K562 (cell line): ENCODE measurements around the gene COL4A2. TPM values are rescaled to one million over a fixed set of nuclear protein-coding genes. Genes with fewer than 3 reads are reported as not detected.

Experiments
- ATAC-seq: fragments of 200-7000 bp; cut with Tn5 transposase; 3 replicates; pipeline ENCODE4 v1.9.1; 2020; ENCODE audit warnings: moderate library complexity
- BruUV-seq: library from RNA; stranded (reverse); fragments of 400-500 nt; replicated peaks from 2 replicates; lab custom pipeline; 2021; lab: Mats Ljungman, UMichigan
- CTCF ChIA-PET: fragments of 300-600 bp; formaldehyde crosslinking; extraction: SDS; loops from one replicate; lab custom pipeline; 2021; ENCODE audit warnings: low intra/inter-chr PET ratio; lab: Yijun Ruan, JAX
- POLR2A ChIA-PET: fragments of 300-600, 350-650 bp; sonication (Branson Sonifier 250); formaldehyde crosslinking; extraction: SDS; loops from one replicate; lab custom pipeline; 2021; ENCODE audit warnings: antibody characterized with exemption, inconsistent platforms; lab: Yijun Ruan, JAX
- DNase-seq, 4 experiments: peaks; one replicate each; pipeline versions ENCODE4 v3.0.0 to v3.0.0-alpha.2; 2011 to 2018; ENCODE audit warnings: low spot score in 3 of 4, mixed read lengths in 3 of 4; ENCODE audit errors: extremely low read depth in 1 of 4
- FAIRE-seq: peaks from 2 replicates; lab custom pipeline; 2011; peaks lifted over from hg19 to GRCh38; lab: Jason Lieb, UNC
- H2AFZ ChIP-seq: 2 replicates; pipeline ENCODE4 v1.6.0; 2011; ENCODE audit warnings: low read depth, low read length, control low read depth, inconsistent platforms
- H3K27ac ChIP-seq: fragments of 200-600 bp; 3 replicates; pipeline ENCODE4 v1.8.0; 2011; ENCODE audit warnings: low read depth, mild to moderate bottlenecking, control low read depth, inconsistent platforms, low read length, moderate library complexity, mixed read lengths; ENCODE audit errors: extremely low read depth
- H3K27me3 ChIP-seq, 2 experiments: fragments of 300-600 bp in 1 of 2; 2 replicates in 1 of 2; 3 replicates in 1 of 2; pipeline versions ENCODE4 v1.6.0 to v1.8.0; 2011; ENCODE audit warnings: inconsistent platforms in 2 of 2, low read length in 2 of 2, mild to moderate bottlenecking in 1 of 2, mixed read lengths in 1 of 2, moderate library complexity in 1 of 2; ENCODE audit not compliant: control insufficient read depth in 2 of 2, insufficient read depth in 2 of 2
- H3K36me3 ChIP-seq: fragments of 300-600 bp; 3 replicates; pipeline ENCODE4 v1.8.0; 2011; ENCODE audit warnings: mild to moderate bottlenecking, low read length, inconsistent platforms; ENCODE audit not compliant: control insufficient read depth, insufficient read depth
- H3K4me1 ChIP-seq, 2 experiments: fragments of 200-600 bp in 1 of 2; replicated peaks in 1 of 2; 2 replicates in 1 of 2; 3 replicates in 1 of 2; pipeline versions ENCODE4 v1.5.1 to v1.8.0; 2011; ENCODE audit warnings: inconsistent platforms in 2 of 2, low read length in 2 of 2, mild to moderate bottlenecking in 1 of 2, mixed read lengths in 1 of 2, moderate library complexity in 1 of 2; ENCODE audit not compliant: control insufficient read depth in 2 of 2, insufficient read depth in 2 of 2
- H3K4me2 ChIP-seq: 2 replicates; pipeline ENCODE4 v1.6.1; 2011; ENCODE audit warnings: low read length, control low read depth, inconsistent platforms, mixed read lengths; ENCODE audit not compliant: insufficient read depth
- H3K4me3 ChIP-seq: fragments of 200-600 bp; sonication (generic), shearing (Covaris generic); 2 replicates; pipeline ENCODE4 v1.5.1; 2016; ENCODE audit warnings: control low read depth, inconsistent platforms
- H3K79me2 ChIP-seq: fragments of 200-600 bp; 3 replicates; pipeline ENCODE4 v1.8.0; 2011; ENCODE audit warnings: low read length, inconsistent platforms; ENCODE audit not compliant: control insufficient read depth, insufficient read depth
- H3K9ac ChIP-seq, 2 experiments: 2 replicates each; pipeline versions ENCODE4 v1.6.0 to v1.6.1; 2011; ENCODE audit warnings: low read depth in 2 of 2, low read length in 2 of 2, control low read depth in 1 of 2, inconsistent platforms in 1 of 2, mild to moderate bottlenecking in 1 of 2, mixed read lengths in 1 of 2; ENCODE audit not compliant: insufficient read depth in 1 of 2
- H3K9me1 ChIP-seq: one replicate; pipeline ENCODE4 v1.6.0; 2011; ENCODE audit warnings: inconsistent platforms, mild to moderate bottlenecking, low read length, moderate library complexity; ENCODE audit not compliant: control insufficient read depth, insufficient read depth
- H3K9me3 ChIP-seq: replicated peaks from 2 replicates; pipeline ENCODE4 v1.5.1; 2011; ENCODE audit warnings: low read depth, low read length, inconsistent platforms; ENCODE audit not compliant: control insufficient read depth, insufficient read depth
- H4K20me1 ChIP-seq: replicated peaks from 2 replicates; pipeline ENCODE4 v1.6.1; 2011; ENCODE audit warnings: low read length, inconsistent platforms, mixed read lengths; ENCODE audit not compliant: control insufficient read depth, insufficient read depth
- EHMT2 ChIP-seq: fragments of 450-650 bp; IDR thresholded peaks from 2 replicates; pipeline ENCODE4 v1.6.1; 2018; ENCODE audit warnings: antibody characterized with exemption
- ELK1 ChIP-seq: sonication (generic); formaldehyde crosslinking; IDR thresholded peaks from 2 replicates; pipeline ENCODE4 v1.8.1; 2022; ENCODE audit warnings: missing genetic modification reagents
- JUN ChIP-seq, 2 experiments: sonication (generic) in 1 of 2; formaldehyde crosslinking in 1 of 2; IDR thresholded peaks; 2 replicates each; pipeline versions ENCODE4 v1.6.1 to v1.8.0; 2012 to 2022; ENCODE audit warnings: borderline replicate concordance in 2 of 2, mild to moderate bottlenecking in 2 of 2, improper control_type of control experiment in 1 of 2, low read depth in 1 of 2, low read length in 1 of 2, missing genetic modification reagents in 1 of 2
- NFIX ChIP-seq: fragments of 250-450 bp; sonication (Bioruptor Pico); IDR thresholded peaks from 2 replicates; pipeline ENCODE4 v1.4.0; 2020; ENCODE audit warnings: low read depth, mild to moderate bottlenecking, moderate library complexity
- PRMT5 ChIP-seq: sonication (generic); formaldehyde crosslinking; IDR thresholded peaks from 2 replicates; pipeline ENCODE4 v1.5.0; 2020; ENCODE audit warnings: missing genetic modification reagents
- RERE ChIP-seq: sonication (generic); formaldehyde crosslinking; IDR thresholded peaks from 2 replicates; pipeline ENCODE4 v1.8.0; 2023; ENCODE audit warnings: missing genetic modification reagents, mild to moderate bottlenecking, borderline replicate concordance
- RFX5 ChIP-seq: IDR thresholded peaks from 2 replicates; pipeline ENCODE4 v1.6.1; 2011; ENCODE audit warnings: low read depth, mild to moderate bottlenecking, improper control_type of control experiment, low read length
- TEAD4 ChIP-seq, 2 experiments: sonication (generic) in 1 of 2; formaldehyde crosslinking in 1 of 2; IDR thresholded peaks; 2 replicates each; pipeline versions ENCODE4 v1.6.1 to v1.8.0; 2012 to 2022; ENCODE audit warnings: borderline replicate concordance in 1 of 2, inconsistent platforms in 1 of 2, low read length in 1 of 2, mild to moderate bottlenecking in 1 of 2, missing genetic modification reagents in 1 of 2
- XRCC3 ChIP-seq: fragments of 450-650 bp; IDR thresholded peaks from 2 replicates; pipeline ENCODE4 v1.6.1; 2017; ENCODE audit warnings: mild to moderate bottlenecking, moderate library complexity
- ZBTB43 ChIP-seq: sonication (generic); formaldehyde crosslinking; IDR thresholded peaks from 2 replicates; pipeline ENCODE4 v1.8.0; 2023; ENCODE audit warnings: mild to moderate bottlenecking, missing genetic modification reagents
- ZBTB5 ChIP-seq: fragments of 450-650 bp; IDR thresholded peaks from 2 replicates; pipeline ENCODE4 v1.6.1; 2017; ENCODE audit warnings: antibody characterized with exemption
- ZNF143 ChIP-seq: sonication (generic); formaldehyde crosslinking; IDR thresholded peaks from 2 replicates; pipeline ENCODE4 v1.9.0; 2022; ENCODE audit warnings: mild to moderate bottlenecking, missing genetic modification reagents
- ZNF717 ChIP-seq: fragments of 250-450 bp; sonication (Bioruptor Pico); IDR thresholded peaks from 2 replicates; pipeline ENCODE4 v1.5.0; 2021
- WGBS: fragments of 100-300 bp; shearing (Covaris generic); methylation state at CpG from one replicate; pipeline ENCODE4 v1.1.6; 2016; ENCODE audit warnings: low coverage, mixed read lengths; ENCODE audit not compliant: insufficient coverage; ENCODE audit errors: missing lambda C conversion rate; 5-methylcytosine and 5-hydroxymethylcytosine counted together
- in situ Hi-C: fragments of 300-500 bp; cut with MboI; formaldehyde crosslinking; loops from 4 replicates; pipeline ENCODE4 v1.15.0; 2018; ENCODE audit warnings: inconsistent platforms, mixed read lengths
- intact Hi-C: fragments of 100-400 bp; cut with micrococcal nuclease; formaldehyde crosslinking; loops from 2 replicates; pipeline ENCODE4 v1.14.2; 2022
- polyA plus RNA-seq, 8 experiments: library from polyadenylated mRNA; depleted of rRNA in 4 of 8; stranded (reverse) in 5 of 8; unstranded in 3 of 8; fragments of >200 nt; fragmentation: Nextera tagmentation in 2 of 8; fragmentation: Illumina TruSeq in 1 of 8; extraction: Ambion mirVana in 2 of 8; extraction: Trizol in 1 of 8; gene quantifications; 2 replicates each; pipeline versions ENCODE4 v1.2.1 to v1.2.3, GENCODE V29; 2011 to 2014; ENCODE audit warnings: inconsistent platforms in 1 of 8, missing spikeins in 1 of 8
- total RNA-seq, 7 experiments: library from RNA; depleted of rRNA in 6 of 7; stranded (reverse); fragments of >200 nt in 6 of 7; fragmentation: Illumina TruSeq in 2 of 7; extraction: Trizol in 2 of 7; gene quantifications; 2 replicates each; pipeline versions ENCODE4 v1.2.1 to v1.2.3, GENCODE V29; 2011 to 2021; ENCODE audit warnings: low replicate concordance in 1 of 7

Gene COL4A2
- total and polyA plus RNA-seq, 9 of the 15 experiments (the other 6 are each of a cell fraction or from before 2014, with no cell fraction given), result 0.13 to 15.2 (median 8.1) TPM

- H3K4me1 ChIP-seq, result peaks cover 0 to 11% of the 10 kb centered on the region in 2 experiments; a peak in 2 of 5 replicates
- H3K27me3 ChIP-seq, result no peaks in the 10 kb centered on the region
- H3K4me3 ChIP-seq, result no peak overlapping the region
- H3K36me3 ChIP-seq, result no peaks in the 10 kb centered on the region
- no peak overlapping the region for H3K27ac ChIP-seq
- H3K79me2 ChIP-seq, result no peaks in the 10 kb centered on the region
- intact Hi-C loops, result no loop called here
- no peak overlapping the region for H3K9ac ChIP-seq
- no peak overlapping the region for H3K4me2 ChIP-seq
- no TSS peak for BruUV-seq
- in situ Hi-C loops, result no loop called here
- CTCF ChIA-PET, result no interaction called here
- no peak for DNase-seq
- POLR2A ChIA-PET, result no interaction called here
- WGBS, result 34% methylated on average over 2 of the region's 2 CpGs
- peaks cover 2% of the 10 kb centered on the region for H3K9me1 ChIP-seq
- H4K20me1 ChIP-seq, result no peaks in the 10 kb centered on the region
- no peak for FAIRE-seq
- no peak overlapping the region for H2AFZ ChIP-seq
- H3K9me3 ChIP-seq, result 0 out of 2 replicates have a peak, but pooled peaks cover 1% of the 10 kb centered on the region
- no peak for ATAC-seq
- TF ChIP-seq RFX5 (no peak), EHMT2 (no peak), RERE (CRISPR knock-in tag) (no peak), NFIX (no peak), XRCC3 (no peak), ZNF717 (CRISPR knock-in tag) (no peak), JUN (IDR thresholded peaks at IDR 0.05; ENCODE audit: borderline replicate concordance, low read depth, low read length) (no peak), JUN (CRISPR knock-in tag; IDR thresholded peaks at IDR 0.05; ENCODE audit: borderline replicate concordance) (no peak), ELK1 (CRISPR knock-in tag) (no peak), ZBTB43 (CRISPR knock-in tag) (no peak), ZNF143 (CRISPR knock-in tag) (no peak), PRMT5 (CRISPR knock-in tag) (no peak), ZBTB5 (no peak), TEAD4 (IDR thresholded peaks at IDR 0.05; ENCODE audit: low read length) (no peak), TEAD4 (CRISPR knock-in tag; IDR thresholded peaks at IDR 0.05; ENCODE audit: borderline replicate concordance) (no peak)
Observed at GRCh38 chr13:110497003-110497402, 189.9 kb downstream of the COL4A2 start.
